Measurements from ENCODE around the gene FRRS1L.

The FRRS1L gene

GRCh38 chr9:109166771-109167601 lies at the start of gene FRRS1L:
Gene FRRS1L, minus strand, starts transcription at chr9:109167249. Its CDS starts 111 bp downstream, at chr9:109167138.
- DNase-seq, result peak; percentile 57

GRCh38 chr9:109214414-109214813 lies 47.4 kb upstream of the FRRS1L start:
- no peak for DNase-seq

- DNase-seq, result no peak
These were observed 46.5 kb upstream of the FRRS1L start for GRCh38 chr9:109213285-109214121.

- DNase-seq, result no peak
These were observed 45.7 kb upstream of the FRRS1L start for GRCh38 chr9:109212768-109213167.

- no peak for DNase-seq
These were observed 39.6 kb upstream of the FRRS1L start for GRCh38 chr9:109206670-109207069.

GRCh38 chr9:109205526-109205925 lies 38.5 kb upstream of the FRRS1L start:
- DNase-seq, result no peak

GRCh38 chr9:109203761-109204360 lies 36.8 kb upstream of the FRRS1L start:
- no peak for DNase-seq

- DNase-seq, result no peak
These were observed 32.6 kb upstream of the FRRS1L start for GRCh38 chr9:109199676-109200075.

GRCh38 chr9:109198736-109199382 lies 31.8 kb upstream of the FRRS1L start:
- DNase-seq, result no peak

- no peak for DNase-seq
These were observed 27.0 kb upstream of the FRRS1L start for GRCh38 chr9:109193974-109194556.

- no peak for DNase-seq
These were observed 25.8 kb upstream of the FRRS1L start for GRCh38 chr9:109192732-109193361.

- DNase-seq, result no peak
These were observed 24.7 kb upstream of the FRRS1L start for GRCh38 chr9:109191746-109192145.

GRCh38 chr9:109190151-109190550 lies 23.1 kb upstream of the FRRS1L start:
- no peak for DNase-seq

- DNase-seq, result no peak
These were observed 19.9 kb upstream of the FRRS1L start for GRCh38 chr9:109186857-109187520.

- no peak for DNase-seq
These were observed 16.1 kb upstream of the FRRS1L start for GRCh38 chr9:109182940-109183798.

- no peak for DNase-seq
These were observed 15.5 kb upstream of the FRRS1L start for GRCh38 chr9:109182550-109182939.

GRCh38 chr9:109181284-109181683 lies 14.2 kb upstream of the FRRS1L start:
- DNase-seq, result no peak

GRCh38 chr9:109179801-109180523 lies 12.9 kb upstream of the FRRS1L start:
- peak; percentile 58 for DNase-seq

- no peak for DNase-seq
These were observed 9.9 kb upstream of the FRRS1L start for GRCh38 chr9:109176963-109177362.

- no peak for DNase-seq
These were observed 9.3 kb upstream of the FRRS1L start for GRCh38 chr9:109176386-109176785.

Data from midbrain (tissue), 1 donor.